ENCODE results near the gene SON. TPM values are rescaled to one million over a fixed set of nuclear protein-coding genes. Genes with fewer than 3 reads are reported as not detected.
A peak's percentile ranks its signal among the peaks of the same experiment; 100 is the strongest.

SON gene
- total and polyA plus RNA-seq, 2 of the 4 experiments (the other 2 are of a cell fraction): 81.6 to 146 TPM

GRCh38 chr21:33558777-33559421 lies 16.1 kb downstream of the SON start:
- Histone ChIP-seq H2BK120ac (ENCODE audit: low read depth, low read length) (no peak overlapping the region), H3K9me1 (ENCODE audit: insufficient read depth, low read length) (0 out of 2 replicates have a peak, but pooled peaks cover 6% of the 10 kb centered on the region), H3K9me3 (ENCODE audit: control insufficient read depth, insufficient read depth, low read length) (no peaks in the 10 kb centered on the region), H3K4me2 (ENCODE audit: low read depth, low read length) (no peak overlapping the region), H3K4me1 (ENCODE audit: control insufficient read depth, insufficient read depth, low read length) (peaks cover 2% of the 10 kb centered on the region; the same call in 1 of the 2 replicates), H2BK15ac (ENCODE audit: low read depth, low read length) (no peak overlapping the region), H3K14ac (replicated peaks; ENCODE audit: low read depth, low read length) (no peak overlapping the region), H3K23ac (ENCODE audit: low read depth, low read length) (no peak overlapping the region), H2BK20ac (ENCODE audit: low read depth, low read length) (no peak overlapping the region), H3K9ac (ENCODE audit: low read depth, low read length) (no peak overlapping the region), H2AK9ac (replicated peaks; ENCODE audit: low read depth, low read length, poor library complexity) (no peak overlapping the region), H3K27ac (ENCODE audit: insufficient read depth, low read length) (no peak overlapping the region), H2BK5ac (ENCODE audit: low read depth, low read length, poor library complexity, severe bottlenecking) (no peak overlapping the region), H2AK5ac (ENCODE audit: low read depth, low read length) (no peak overlapping the region), H2AFZ (replicated peaks; ENCODE audit: low read length, poor library complexity) (no peak overlapping the region), H3K18ac (ENCODE audit: low read depth, low read length) (no peak overlapping the region), H4K91ac (ENCODE audit: insufficient read depth, low read depth, low read length) (no peak overlapping the region), H3K4me3 (ENCODE audit: insufficient read depth, low read depth, low read length) (no peak overlapping the region), H3K79me1 (ENCODE audit: low read depth in 1 of 2, low read length in 2 of 2) (peaks cover 18 to 61% of the 10 kb centered on the region in 2 experiments), H4K8ac (ENCODE audit: low read depth in 2 of 2, low read length in 2 of 2) (no peak overlapping the region), H3K27me3 (ENCODE audit: control insufficient read depth, insufficient read depth, low read length) (no peaks in the 10 kb centered on the region), H4K20me1 (ENCODE audit: insufficient read depth, low read length) (peaks cover 80% of the 10 kb centered on the region), H3K56ac (ENCODE audit: extremely low read depth, insufficient read depth, low read length) (no peak overlapping the region), H4K5ac (ENCODE audit: low read depth, low read length) (no peak overlapping the region), H3K36me3 (ENCODE audit: control insufficient read depth, insufficient read depth, low read length) (peaks cover 46% of the 10 kb centered on the region), H3K4ac (ENCODE audit: low read depth, low read length) (no peak overlapping the region)
- intact Hi-C loops (cut with micrococcal nuclease): loop anchor here (2.0 kb wide), 1 partner anchor 14 kb away; no protein-coding TSS in a partner anchor
- TF ChIP-seq MAFK (IDR thresholded peaks at IDR 0.05; ENCODE audit: low read depth, low read length): no peak
- no peak for TF ChIP-seq MAZ (IDR thresholded peaks at IDR 0.05; ENCODE audit: borderline replicate concordance, low read depth, low read length)
- peak; percentile 82 for TF ChIP-seq CEBPB (IDR thresholded peaks at IDR 0.05; ENCODE audit: low read depth, low read length)
- TF ChIP-seq CHD1 (IDR thresholded peaks at IDR 0.05; ENCODE audit: low read depth, low read length): no peak
- peak; percentile 72 for ATAC-seq (ENCODE audit: low read depth)
- CTCF ChIA-PET: no interaction called here
- no CpG with 5 or more reads among the region's 4 CpGs for WGBS, 2 experiments (ENCODE audit: extremely low coverage in 2 of 2, insufficient read length in 1 of 2)
- dilution Hi-C loops (cut with HindIII; ENCODE audit: low sequenced_read_pairs, unreplicated experiment): no loop called here
- no TSS peak for BruUV-seq (replicated peaks)
- DNase-seq: peak; percentile 70
- in situ Hi-C loops (cut with MboI; ENCODE audit: low sequenced_read_pairs): no loop called here
- POLR2A ChIA-PET (ENCODE audit: unreplicated experiment): no interaction called here

Data from IMR-90 (cell line).